ENCODE data around the gene HBA2.
A peak's percentile ranks its signal among the peaks of the same experiment; 100 is the strongest.
"Not testable (repeated sequence)": the region's sequence is repeated elsewhere in the genome, so short reads cannot be mapped to it uniquely, and the experiment has no call there.

HBA2 gene

DNA sequence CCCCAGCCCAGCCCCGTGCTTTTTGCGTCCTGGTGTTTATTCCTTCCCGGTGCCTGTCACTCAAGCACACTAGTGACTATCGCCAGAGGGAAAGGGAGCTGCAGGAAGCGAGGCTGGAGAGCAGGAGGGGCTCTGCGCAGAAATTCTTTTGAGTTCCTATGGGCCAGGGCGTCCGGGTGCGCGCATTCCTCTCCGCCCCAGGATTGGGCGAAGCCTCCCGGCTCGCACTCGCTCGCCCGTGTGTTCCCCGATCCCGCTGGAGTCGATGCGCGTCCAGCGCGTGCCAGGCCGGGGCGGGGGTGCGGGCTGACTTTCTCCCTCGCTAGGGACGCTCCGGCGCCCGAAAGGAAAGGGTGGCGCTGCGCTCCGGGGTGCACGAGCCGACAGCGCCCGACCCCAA, 3.3 kb downstream of the HBA2 start:
- not testable (repeated sequence) for DNase-seq

DNA sequence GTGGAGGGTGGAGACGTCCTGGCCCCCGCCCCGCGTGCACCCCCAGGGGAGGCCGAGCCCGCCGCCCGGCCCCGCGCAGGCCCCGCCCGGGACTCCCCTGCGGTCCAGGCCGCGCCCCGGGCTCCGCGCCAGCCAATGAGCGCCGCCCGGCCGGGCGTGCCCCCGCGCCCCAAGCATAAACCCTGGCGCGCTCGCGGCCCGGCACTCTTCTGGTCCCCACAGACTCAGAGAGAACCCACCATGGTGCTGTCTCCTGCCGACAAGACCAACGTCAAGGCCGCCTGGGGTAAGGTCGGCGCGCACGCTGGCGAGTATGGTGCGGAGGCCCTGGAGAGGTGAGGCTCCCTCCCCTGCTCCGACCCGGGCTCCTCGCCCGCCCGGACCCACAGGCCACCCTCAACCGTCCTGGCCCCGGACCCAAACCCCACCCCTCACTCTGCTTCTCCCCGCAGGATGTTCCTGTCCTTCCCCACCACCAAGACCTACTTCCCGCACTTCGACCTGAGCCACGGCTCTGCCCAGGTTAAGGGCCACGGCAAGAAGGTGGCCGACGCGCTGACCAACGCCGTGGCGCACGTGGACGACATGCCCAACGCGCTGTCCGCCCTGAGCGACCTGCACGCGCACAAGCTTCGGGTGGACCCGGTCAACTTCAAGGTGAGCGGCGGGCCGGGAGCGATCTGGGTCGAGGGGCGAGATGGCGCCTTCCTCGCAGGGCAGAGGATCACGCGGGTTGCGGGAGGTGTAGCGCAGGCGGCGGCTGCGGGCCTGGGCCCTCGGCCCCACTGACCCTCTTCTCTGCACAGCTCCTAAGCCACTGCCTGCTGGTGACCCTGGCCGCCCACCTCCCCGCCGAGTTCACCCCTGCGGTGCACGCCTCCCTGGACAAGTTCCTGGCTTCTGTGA, 4.1 kb downstream of the HBA2 start, which contains the start of gene HBA1:
Gene HBA1, plus strand, starts transcription at position 204 of the 906 bp plus-strand sequence. Its CDS starts 37 bp downstream, at position 241.
- DNase-seq, result not testable (repeated sequence)

DNA sequence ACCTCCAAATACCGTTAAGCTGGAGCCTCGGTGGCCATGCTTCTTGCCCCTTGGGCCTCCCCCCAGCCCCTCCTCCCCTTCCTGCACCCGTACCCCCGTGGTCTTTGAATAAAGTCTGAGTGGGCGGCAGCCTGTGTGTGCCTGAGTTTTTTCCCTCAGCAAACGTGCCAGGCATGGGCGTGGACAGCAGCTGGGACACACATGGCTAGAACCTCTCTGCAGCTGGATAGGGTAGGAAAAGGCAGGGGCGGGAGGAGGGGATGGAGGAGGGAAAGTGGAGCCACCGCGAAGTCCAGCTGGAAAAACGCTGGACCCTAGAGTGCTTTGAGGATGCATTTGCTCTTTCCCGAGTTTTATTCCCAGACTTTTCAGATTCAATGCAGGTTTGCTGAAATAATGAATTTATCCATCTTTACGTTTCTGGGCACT, 4.7 kb downstream of the HBA2 start:
- DNase-seq, result no peak

DNA sequence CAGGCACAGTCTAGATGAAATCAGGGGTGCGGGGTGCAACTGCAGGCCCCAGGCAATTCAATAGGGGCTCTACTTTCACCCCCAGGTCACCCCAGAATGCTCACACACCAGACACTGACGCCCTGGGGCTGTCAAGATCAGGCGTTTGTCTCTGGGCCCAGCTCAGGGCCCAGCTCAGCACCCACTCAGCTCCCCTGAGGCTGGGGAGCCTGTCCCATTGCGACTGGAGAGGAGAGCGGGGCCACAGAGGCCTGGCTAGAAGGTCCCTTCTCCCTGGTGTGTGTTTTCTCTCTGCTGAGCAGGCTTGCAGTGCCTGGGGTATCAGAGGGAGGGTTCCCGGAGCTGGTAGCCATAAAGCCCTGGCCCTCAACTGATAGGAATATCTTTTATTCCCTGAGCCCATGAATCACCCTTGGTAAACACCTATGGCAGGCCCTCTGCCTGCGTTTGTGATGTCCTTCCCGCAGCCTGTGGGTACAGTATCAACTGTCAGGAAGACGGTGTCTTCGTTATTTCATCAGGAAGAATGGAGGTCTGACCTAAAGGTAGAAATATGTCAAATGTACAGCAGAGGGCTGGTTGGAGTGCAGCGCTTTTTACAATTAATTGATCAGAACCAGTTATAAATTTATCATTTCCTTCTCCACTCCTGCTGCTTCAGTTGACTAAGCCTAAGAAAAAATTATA, 5.4 kb downstream of the HBA2 start:
- DNase-seq, result no peak

DNA sequence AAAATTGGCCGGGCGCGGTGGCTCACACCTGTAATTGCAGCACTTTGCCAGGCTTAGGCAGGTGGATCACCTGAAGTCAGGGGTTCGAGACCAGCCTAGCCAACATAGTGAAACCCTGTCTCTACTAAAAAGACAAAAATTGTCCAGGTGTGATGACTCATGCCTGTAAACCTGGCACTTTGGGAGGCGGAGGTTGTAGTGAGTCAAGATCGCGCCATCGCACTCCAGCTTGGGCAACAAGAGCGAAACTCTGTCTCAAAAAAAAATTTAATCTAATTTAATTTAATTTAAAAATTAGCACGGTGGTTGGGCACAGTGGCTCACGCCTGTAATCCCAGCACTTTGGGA, 6.0 kb downstream of the HBA2 start:
- no peak for DNase-seq

DNA sequence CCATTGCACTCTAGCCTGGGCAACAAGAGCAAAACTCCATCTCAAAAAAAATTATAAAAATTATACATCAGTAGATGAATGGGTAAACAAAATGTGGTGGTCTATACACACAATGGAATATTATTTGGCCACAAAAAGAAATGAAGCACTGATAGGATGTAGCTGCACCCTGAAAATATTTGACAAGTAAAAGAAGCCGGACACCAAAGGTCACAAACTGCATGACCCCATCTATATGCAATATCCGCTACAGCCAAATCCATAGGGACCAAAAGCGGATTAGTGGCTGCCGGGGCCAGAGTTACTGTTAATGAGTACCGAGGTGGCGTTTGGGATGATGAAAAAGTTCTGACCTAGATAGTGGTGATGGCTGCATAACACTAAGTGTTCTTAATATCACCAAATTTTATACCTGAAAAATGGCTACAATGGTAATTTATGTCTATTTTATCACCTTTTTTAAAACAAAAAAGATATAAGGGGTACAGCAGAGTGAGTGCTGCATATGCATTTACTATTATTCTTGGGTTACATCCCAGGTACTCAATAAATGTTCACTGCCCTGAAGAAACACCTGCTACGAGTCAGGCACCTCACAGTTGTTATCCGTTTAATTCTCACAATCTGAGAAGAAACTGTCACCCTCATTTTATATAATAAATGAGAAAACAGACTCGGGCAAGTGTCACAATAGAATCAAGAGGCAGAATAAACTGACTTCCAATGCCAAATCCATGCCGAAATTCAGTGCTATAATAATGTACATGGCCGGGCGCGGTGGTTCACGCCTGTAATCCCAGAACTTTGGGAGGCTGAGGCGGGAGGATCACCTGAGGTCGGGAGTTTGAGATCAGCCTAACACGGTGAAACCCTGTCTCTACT, 6.8 kb downstream of the HBA2 start:
- DNase-seq, result no peak

DNA sequence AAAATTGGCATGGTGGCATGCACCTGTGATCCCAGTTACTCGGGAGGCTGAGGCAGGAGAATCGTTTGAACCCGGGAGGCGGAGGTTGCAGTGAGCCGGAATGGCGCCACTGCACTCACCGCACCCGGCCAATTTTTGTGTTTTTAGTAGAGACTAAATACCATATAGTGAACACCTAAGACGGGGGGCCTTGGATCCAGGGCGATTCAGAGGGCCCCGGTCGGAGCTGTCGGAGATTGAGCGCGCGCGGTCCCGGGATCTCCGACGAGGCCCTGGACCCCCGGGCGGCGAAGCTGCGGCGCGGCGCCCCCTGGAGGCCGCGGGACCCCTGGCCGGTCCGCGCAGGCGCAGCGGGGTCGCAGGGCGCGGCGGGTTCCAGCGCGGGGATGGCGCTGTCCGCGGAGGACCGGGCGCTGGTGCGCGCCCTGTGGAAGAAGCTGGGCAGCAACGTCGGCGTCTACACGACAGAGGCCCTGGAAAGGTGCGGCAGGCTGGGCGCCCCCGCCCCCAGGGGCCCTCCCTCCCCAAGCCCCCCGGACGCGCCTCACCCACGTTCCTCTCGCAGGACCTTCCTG, 7.5 kb downstream of the HBA2 start, which contains the start of gene HBQ1:
Gene HBQ1, plus strand, starts transcription at position 359 of the 575 bp plus-strand sequence. Its CDS starts 28 bp downstream, at position 387.
- no peak for DNase-seq

DNA sequence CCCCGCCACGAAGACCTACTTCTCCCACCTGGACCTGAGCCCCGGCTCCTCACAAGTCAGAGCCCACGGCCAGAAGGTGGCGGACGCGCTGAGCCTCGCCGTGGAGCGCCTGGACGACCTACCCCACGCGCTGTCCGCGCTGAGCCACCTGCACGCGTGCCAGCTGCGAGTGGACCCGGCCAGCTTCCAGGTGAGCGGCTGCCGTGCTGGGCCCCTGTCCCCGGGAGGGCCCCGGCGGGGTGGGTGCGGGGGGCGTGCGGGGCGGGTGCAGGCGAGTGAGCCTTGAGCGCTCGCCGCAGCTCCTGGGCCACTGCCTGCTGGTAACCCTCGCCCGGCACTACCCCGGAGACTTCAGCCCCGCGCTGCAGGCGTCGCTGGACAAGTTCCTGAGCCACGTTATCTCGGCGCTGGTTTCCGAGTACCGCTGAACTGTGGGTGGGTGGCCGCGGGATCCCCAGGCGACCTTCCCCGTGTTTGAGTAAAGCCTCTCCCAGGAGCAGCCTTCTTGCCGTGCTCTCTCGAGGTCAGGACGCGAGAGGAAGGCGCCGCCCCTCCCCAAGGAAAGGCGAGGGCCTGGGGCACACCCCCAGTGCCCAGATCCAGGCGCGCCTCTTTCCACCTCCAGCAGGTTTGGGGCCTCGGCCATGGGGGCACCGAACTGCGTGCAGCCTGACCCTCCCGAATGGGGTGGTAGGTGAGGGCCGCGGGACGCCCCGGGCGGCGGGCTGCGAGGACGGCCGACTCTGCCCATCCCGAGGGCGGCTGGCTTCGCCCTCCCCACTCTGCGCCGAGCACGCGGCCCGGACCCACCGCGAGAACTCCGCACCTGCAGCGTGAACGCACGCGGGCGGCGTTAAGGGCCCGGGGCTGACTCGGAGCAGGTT, 8.2 kb downstream of the HBA2 start:
- peak; percentile 73 for DNase-seq

DNA sequence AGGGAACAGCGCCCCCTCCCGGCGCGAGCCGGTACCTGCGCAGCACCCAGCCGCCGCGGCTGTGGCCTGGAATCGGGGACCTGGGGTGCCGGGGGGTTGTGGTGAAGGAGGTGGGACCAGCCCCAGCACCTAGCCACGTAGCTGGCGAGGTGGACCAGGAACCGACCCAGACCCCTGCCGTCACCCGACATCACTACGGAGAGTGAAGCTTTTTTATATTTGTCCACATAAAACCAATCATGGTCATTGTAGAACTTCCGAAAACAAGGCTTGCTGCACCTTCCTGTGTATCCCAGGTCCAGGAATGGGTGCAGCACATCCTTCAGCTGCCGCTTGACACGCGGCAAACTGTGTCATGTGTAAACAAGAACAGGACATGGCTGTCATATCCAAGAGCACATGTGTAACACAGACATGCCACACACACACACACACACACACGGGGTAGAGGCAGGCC, 8.9 kb downstream of the HBA2 start:
- no peak for DNase-seq

DNA sequence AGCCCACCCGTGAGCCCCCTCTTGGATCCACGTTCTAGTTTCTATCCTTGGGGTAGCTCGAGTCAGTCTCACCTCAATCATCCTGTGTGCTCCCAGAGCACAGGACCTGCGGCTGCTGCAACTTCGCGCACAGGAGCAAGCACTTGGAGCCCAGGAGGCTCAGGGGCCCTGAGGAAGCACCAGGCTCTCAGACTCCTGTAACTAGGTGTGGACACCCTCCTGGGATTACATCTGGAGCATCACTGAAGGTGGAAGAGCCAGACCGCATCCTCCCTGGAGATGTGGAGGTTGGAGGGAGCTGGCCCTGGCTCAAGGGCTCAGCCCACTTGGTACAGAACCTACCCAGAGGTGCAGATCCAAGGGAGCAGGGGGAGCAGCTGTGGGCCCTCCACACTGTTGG, 10.3 kb downstream of the HBA2 start:
- DNase-seq, result no peak

DNA sequence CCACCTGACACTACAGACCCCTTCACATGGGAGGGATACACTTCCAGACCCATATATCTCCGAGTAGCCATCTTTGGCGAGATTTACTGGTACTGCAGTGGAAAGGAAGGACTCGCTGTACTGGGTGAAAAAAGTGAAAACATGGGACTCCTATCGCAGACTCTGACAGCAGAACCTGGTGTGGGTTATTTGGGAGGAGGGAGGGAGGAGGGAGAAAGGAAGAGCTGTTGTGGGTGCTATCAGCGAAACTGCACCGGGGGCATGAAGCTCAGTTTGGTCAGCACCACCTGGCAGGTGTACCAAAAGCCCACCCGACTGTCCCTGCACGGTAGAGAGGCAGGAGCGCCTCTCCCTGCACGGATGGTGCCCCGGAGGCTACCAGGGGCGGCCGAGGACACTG, 12.5 kb downstream of the HBA2 start:
- DNase-seq, result no peak

DNA sequence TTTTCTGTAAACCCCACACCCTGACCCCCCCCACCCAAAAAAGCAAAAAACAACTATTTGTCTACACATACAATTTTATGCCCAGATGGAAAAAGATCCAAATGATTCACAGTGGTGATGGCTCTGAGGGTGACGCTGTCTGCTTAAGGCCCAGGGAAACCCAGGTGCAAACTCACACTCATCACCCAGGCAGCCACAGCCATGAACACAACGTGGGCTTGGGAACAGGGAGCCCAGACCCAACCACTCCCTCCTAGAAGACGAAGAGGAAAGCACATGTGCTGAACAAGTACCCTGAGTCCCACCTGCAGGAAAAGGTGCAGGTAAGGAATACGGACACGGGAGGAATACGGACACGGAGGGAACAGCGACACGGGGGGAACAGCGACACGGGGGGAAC, 13.0 kb downstream of the HBA2 start:
- DNase-seq, result no peak

DNA sequence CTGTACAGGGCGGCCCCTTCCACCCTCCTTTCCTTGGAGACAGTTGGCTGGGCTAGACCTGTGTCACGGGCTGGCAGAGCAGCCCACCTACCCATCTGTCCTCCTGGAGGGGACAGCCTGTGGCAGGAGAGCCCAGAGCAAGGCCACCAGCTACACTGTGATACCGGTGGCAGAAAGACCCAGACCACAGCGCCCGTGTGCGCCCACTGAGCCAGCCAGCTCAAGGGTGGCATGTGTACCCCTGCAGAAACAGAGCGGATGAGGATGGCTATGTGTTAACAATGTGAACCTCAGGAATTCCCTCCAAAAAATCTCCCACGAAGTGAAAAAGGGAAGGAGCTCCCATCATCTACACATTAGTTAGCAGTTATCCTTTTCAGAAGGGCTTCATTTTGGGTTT, 14.7 kb downstream of the HBA2 start:
- DNase-seq, result no peak

DNA sequence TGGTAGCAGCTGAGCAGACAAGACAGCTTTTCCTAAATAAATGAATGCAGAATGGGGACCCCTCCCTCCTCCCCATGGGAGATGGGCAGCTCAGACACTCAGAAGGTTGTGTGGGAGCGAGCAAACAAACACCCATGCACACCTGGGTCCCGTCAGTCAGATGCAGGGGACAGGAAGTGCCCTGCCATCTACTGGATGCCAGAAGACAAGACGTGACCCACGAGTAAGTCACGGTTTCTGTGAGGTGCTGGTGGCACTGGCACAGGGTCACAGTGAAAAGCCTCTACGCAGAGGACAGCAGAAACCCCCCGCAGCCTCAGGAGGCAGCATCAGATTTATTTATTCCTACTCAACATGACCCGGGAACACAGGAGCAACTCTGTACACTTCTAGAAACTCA, 16.0 kb downstream of the HBA2 start:
- DNase-seq, result no peak

DNA sequence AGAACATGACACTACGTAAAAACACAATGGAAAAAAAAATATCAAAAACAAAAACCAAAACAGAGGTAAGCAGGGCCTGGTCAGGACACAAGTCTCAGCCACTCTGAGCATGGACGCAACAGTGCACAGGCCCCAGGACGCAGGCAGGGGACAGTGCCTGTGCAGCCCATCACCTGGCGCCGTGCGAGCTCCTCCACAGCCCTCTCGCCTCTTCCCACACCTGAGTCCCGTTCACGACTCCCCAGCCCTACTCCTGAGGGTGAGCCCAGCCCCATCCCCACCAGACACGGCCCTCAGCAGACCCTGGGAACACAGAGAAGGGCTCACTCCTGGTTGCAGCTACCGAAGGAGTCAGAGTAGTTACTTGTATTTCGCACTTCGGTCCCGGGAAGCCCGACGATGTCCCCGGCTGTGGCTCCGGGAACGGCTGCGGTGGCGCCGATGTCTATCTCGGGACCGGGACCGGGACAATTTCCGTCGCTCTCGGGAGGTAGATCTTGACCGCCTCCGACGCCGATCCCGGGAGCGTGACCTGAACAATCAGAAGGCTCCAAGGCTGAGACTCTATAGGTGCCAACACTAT, 17.0 kb downstream of the HBA2 start:
- DNase-seq, result no peak

DNA sequence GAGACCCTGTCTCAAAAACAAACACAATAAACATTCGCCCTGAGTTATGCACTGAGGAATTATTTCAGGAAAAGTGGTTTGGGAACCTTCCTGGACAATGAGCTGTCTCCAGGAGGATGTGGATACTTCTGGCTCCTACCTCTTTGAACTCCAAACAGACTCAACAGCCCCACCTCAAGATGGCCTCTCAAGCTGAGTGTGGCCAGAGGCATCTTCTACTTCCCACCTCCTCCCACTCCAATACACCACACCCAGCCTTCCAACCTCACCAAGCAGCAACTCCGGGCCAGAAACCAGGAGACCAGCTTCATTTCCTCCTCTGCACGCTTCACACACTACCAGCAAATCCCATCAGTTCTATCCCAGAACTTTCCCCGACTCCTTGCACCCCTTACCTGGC, 19.2 kb downstream of the HBA2 start:
- no peak for DNase-seq

DNA sequence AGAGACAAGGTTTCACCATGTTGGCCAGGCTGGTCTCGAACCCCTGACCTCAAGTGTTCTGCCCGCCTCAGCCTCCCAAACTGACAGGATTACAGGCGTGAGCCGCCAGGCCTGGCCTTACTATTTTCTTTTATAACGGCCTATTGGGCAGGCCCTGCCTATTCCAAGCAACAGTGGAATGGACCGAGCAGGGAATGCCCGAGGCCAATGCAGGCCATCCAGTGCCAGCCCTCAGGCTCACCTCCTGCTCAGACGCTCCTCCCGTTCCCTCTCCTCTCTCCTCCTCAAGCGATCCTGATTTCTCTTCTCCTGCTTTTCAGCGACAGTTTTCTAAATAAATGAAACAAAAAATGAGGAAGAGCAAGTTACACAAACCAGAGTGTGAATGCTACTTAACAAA, 20.0 kb downstream of the HBA2 start:
- DNase-seq, result no peak

DNA sequence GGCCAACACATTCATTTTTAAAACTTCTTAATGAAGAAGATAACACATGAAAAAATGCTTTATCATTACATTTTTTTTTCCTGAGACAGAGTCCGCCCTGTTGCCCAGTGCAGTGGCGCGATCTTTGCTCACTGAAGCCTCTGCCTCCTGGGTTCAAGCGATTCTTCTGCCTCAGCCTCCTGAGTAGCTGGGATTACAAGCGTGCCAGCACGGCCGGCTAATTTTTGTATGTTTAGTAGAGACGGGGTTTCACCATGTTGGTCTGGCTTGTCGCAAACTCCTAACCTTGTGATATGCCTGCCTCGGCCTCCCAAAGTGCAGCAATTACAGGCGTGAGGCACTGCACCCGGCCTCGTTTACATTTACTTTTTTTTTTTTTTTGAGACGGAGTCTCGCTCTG, 20.8 kb downstream of the HBA2 start:
- DNase-seq, result no peak

DNA sequence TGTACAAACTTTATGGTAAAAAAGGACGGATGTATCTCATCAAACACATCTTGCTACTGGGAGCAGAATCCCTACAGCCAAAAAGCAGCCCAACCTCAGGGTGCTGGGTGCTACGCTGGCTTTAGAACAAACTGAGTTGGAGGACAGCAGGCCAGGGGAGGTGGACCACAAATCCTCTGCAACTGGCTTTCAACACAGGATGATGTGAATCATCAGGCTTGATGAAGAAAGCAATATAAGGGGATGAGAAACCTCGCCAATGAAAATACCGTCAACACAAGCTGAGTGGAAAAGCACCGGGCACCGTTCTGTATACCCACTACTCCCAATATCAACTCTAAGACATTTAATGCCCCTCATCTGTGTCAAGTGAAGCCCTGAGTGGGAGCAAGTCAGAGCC, 21.8 kb downstream of the HBA2 start:
- DNase-seq, result no peak

DNA sequence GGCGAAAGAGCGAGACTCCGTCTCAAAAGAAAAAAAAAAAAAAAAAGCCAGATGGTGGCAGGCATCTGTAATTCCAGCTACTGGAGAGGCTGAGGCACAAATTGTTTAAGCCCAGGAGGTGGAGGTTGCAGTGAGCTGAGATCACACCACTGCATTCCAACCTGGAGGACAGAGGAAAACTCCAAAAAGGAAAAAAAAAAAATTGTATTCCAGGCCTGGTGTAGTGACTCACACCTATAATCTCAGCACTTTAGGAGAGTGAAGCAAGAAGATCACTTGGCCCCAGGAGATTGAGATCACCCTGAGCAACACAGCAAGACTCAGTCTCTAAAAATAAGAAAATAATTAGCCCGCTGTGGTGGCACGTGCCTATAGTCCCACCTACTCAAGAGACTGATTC, 27.7 kb downstream of the HBA2 start:
- peak; percentile 84 for DNase-seq

DNA sequence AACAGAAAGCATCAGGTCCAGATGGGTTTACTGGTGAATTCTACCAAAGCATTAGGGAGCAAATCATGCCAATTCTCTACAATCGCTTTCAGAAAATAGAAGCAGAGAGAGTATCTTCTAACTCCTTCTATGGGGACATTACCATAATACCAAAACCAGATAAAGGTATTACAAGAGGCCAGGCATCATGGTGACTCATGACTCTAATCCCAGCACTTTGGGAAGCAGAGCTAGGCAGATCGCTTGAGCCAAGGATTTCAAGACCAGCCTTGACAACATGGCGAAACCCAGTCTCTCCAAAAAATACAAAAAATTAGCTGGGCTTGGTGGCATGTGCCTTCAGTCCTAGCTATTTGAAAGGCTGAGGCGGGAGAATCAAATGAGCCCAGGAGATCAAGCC, 30.6 kb downstream of the HBA2 start:
- no peak for DNase-seq
